ENCODE measurements around the gene NTSR1. TPM values are rescaled to one million over a fixed set of nuclear protein-coding genes. Genes with fewer than 3 reads are reported as not detected.

NTSR1 gene
- total and polyA plus RNA-seq, 2 donors (not counting 1 experiment from before 2014, with no cell fraction given) = not detected

DNA sequence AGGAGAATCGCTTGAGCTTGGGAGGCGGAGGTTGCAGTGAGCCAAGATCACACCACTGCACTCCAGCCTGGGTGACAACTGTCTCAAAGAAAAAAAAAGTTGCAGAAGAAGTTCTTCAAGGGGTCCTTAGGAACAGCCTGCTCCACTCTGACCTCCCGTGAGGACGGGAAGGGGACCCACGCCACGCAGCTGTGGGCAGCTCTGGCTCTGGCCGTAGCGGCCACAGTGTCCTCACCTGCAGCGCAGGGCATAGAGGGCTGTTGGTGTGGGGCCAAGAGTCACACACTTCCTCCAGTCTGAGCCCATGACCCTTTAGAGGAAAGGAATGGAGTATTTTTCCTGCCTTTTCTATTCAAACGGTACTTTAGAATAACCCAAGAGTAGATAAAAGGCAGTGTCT, 5.4 kb downstream of the NTSR1 start:
- Mint-ChIP-seq H3K4me1 (no peaks in the 10 kb centered on the region), H3K27ac (no peak overlapping the region), H3K9me3 (ENCODE audit: insufficient read depth) (peaks cover 4% of the 10 kb centered on the region), H3K4me3 (no peak overlapping the region), H3K27me3 (peaks cover 42% of the 10 kb centered on the region)
- WGBS (ENCODE audit: insufficient coverage) = 99% methylated on average over 9 of the region's 10 CpGs
- DNase-seq (no peak), ATAC-seq (ENCODE audit: low read depth) (no peak)
- no peak overlapping the region for H3K9ac ChIP-seq (ENCODE audit: low read length)
- no peaks in the 10 kb centered on the region for H3K4me1 ChIP-seq (ENCODE audit: control insufficient read depth in 2 of 2, insufficient read depth in 2 of 2, low read length in 2 of 2)
- intact Hi-C loops (cut with micrococcal nuclease) = no loop called here
- no peak overlapping the region for H3K27ac ChIP-seq (ENCODE audit: low read length in 2 of 2)
- TF ChIP-seq, protein P1, sequence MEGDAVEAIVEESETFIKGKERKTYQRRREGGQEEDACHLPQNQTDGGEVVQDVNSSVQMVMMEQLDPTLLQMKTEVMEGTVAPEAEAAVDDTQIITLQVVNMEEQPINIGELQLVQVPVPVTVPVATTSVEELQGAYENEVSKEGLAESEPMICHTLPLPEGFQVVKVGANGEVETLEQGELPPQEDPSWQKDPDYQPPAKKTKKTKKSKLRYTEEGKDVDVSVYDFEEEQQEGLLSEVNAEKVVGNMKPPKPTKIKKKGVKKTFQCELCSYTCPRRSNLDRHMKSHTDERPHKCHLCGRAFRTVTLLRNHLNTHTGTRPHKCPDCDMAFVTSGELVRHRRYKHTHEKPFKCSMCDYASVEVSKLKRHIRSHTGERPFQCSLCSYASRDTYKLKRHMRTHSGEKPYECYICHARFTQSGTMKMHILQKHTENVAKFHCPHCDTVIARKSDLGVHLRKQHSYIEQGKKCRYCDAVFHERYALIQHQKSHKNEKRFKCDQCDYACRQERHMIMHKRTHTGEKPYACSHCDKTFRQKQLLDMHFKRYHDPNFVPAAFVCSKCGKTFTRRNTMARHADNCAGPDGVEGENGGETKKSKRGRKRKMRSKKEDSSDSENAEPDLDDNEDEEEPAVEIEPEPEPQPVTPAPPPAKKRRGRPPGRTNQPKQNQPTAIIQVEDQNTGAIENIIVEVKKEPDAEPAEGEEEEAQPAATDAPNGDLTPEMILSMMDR (IDR thresholded peaks at IDR 0.05) = no peak
- no peak for TF ChIP-seq EZH2 (IDR thresholded peaks at IDR 0.05; ENCODE audit: borderline replicate concordance, insufficient read depth, low read depth, low read length, poor library complexity, severe bottlenecking)
- no peak overlapping the region for H2AFZ ChIP-seq (ENCODE audit: insufficient read depth, low read depth, low read length, poor library complexity, severe bottlenecking)
- H3K9me3 ChIP-seq (ENCODE audit: control extremely low read depth in 1 of 3, control insufficient read depth in 2 of 3, insufficient read depth in 1 of 3, low read length in 2 of 3) = no peaks in the 10 kb centered on the region
- peaks cover 0 to 24% (median 7%) of the 10 kb centered on the region in 4 experiments for H3K27me3 ChIP-seq (replicated peaks in 1 of 4; ENCODE audit: control extremely low read depth in 1 of 4, control insufficient read depth in 3 of 4, insufficient read depth in 4 of 4, low read length in 3 of 4)
- ChIA-PET CTCF (no interaction called here), POLR2A (no interaction called here)
- no peaks in the 10 kb centered on the region for H3K36me3 ChIP-seq (replicated peaks in 1 of 2; ENCODE audit: control extremely low read depth in 1 of 2, control insufficient read depth in 1 of 2, extremely low read depth in 1 of 2, insufficient read depth in 2 of 2, low read length in 1 of 2)
- H4K20me1 ChIP-seq (ENCODE audit: control insufficient read depth, insufficient read depth, low read length, poor library complexity, severe bottlenecking) = no peaks in the 10 kb centered on the region
- H3K4me3 ChIP-seq (ENCODE audit: control extremely low read depth in 1 of 5, extremely low read depth in 1 of 5, insufficient read depth in 1 of 5, low read depth in 2 of 5, low read length in 4 of 5) = no peak overlapping the region
- no peaks in the 10 kb centered on the region for H3K79me2 ChIP-seq (ENCODE audit: control insufficient read depth, insufficient read depth, low read length)
- no peak overlapping the region for H3K4me2 ChIP-seq (replicated peaks; ENCODE audit: low read depth, low read length, poor library complexity, severe bottlenecking)

DNA sequence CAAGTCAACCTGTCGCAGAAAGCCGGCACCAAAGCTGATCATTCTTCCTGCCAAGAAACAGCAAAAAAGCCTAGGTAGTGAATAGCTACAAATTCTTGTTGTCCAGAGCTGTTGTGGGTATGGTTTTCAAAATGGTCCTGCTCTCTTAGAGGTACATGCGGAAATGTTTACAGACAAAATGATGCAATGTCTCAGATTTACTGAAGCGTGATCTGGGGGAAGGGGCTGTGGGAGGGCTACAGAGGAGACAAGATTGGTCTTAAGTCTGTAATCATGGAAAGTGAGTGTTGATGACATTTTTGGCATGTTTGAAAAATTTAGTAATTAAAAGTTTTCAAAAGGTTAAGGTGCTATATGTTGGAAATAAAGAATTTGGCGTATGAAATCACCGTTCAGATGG, 6.2 kb downstream of the NTSR1 start:
- H3K27me3 ChIP-seq (replicated peaks in 1 of 4; ENCODE audit: control extremely low read depth in 1 of 4, control insufficient read depth in 3 of 4, insufficient read depth in 4 of 4, low read length in 3 of 4) = peaks cover 0 to 18% (median 5%) of the 10 kb centered on the region in 4 experiments
- peaks cover 12% of the 10 kb centered on the region for H3K9me3 Mint-ChIP-seq (ENCODE audit: insufficient read depth)
- no peak overlapping the region for H3K9ac ChIP-seq (ENCODE audit: low read length)
- no peak overlapping the region for H3K4me3 Mint-ChIP-seq
- ChIA-PET CTCF (no interaction called here), POLR2A (no interaction called here)
- no peak overlapping the region for H3K27ac Mint-ChIP-seq
- H3K36me3 ChIP-seq (replicated peaks in 1 of 2; ENCODE audit: control extremely low read depth in 1 of 2, control insufficient read depth in 1 of 2, extremely low read depth in 1 of 2, insufficient read depth in 2 of 2, low read length in 1 of 2) = no peaks in the 10 kb centered on the region
- no peaks in the 10 kb centered on the region for H3K4me1 Mint-ChIP-seq
- no peak overlapping the region for H3K27ac ChIP-seq (ENCODE audit: low read length in 2 of 2)
- H3K4me1 ChIP-seq (ENCODE audit: control insufficient read depth in 2 of 2, insufficient read depth in 2 of 2, low read length in 2 of 2) = no peaks in the 10 kb centered on the region
- H3K4me3 ChIP-seq (ENCODE audit: control extremely low read depth in 1 of 5, extremely low read depth in 1 of 5, insufficient read depth in 1 of 5, low read depth in 2 of 5, low read length in 4 of 5) = no peak overlapping the region
- intact Hi-C loops (cut with micrococcal nuclease) = no loop called here
- DNase-seq (no peak), ATAC-seq (ENCODE audit: low read depth) (no peak)
- no peak for TF ChIP-seq EZH2 (IDR thresholded peaks at IDR 0.05; ENCODE audit: borderline replicate concordance, insufficient read depth, low read depth, low read length, poor library complexity, severe bottlenecking)
- TF ChIP-seq, protein P1 (IDR thresholded peaks at IDR 0.05) = no peak
- H3K27me3 Mint-ChIP-seq = peaks cover 46% of the 10 kb centered on the region
- WGBS (ENCODE audit: insufficient coverage) = 96% methylated on average over 5 of the region's 6 CpGs
- H3K9me3 ChIP-seq (ENCODE audit: control extremely low read depth in 1 of 3, control insufficient read depth in 2 of 3, insufficient read depth in 1 of 3, low read length in 2 of 3) = peaks cover 0 to 5% (median 4%) of the 10 kb centered on the region in 3 donors
- H4K20me1 ChIP-seq (ENCODE audit: control insufficient read depth, insufficient read depth, low read length, poor library complexity, severe bottlenecking) = no peaks in the 10 kb centered on the region
- no peak overlapping the region for H3K4me2 ChIP-seq (replicated peaks; ENCODE audit: low read depth, low read length, poor library complexity, severe bottlenecking)
- H3K79me2 ChIP-seq (ENCODE audit: control insufficient read depth, insufficient read depth, low read length) = no peaks in the 10 kb centered on the region
- H2AFZ ChIP-seq (ENCODE audit: insufficient read depth, low read depth, low read length, poor library complexity, severe bottlenecking) = no peak overlapping the region

Measured in B cell (primary cell).